Measurements from ENCODE around the gene FSIP1.

FSIP1 gene

GRCh38 chr15:39756806-39757522 is 25.7 kb downstream of the FSIP1 start:
- DNase-seq: peak; percentile 80

DNA sequence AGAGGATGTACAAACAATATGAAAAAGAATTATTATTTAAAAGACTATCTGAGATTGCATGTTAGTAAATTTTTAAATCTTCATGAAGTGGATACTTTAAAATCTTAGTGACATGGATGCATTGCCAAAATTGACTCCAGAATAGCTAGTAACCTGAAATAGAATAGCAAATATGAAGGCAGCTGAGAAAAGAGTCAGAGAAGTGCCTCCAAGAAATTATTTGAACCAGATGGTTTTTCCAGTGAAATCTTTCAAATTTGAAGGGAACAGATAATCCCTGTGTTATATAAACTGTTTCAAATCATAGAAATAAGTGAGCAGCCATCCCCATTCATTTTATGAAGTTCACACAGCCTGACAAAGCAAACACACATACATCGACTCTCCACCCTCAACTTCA is 29.6 kb downstream of the FSIP1 start:
- DNase-seq: no peak

- DNase-seq: no peak
Observed at GRCh38 chr15:39752246-39752645, 30.4 kb downstream of the FSIP1 start.

- DNase-seq: no peak
Observed at GRCh38 chr15:39748276-39748675, 34.4 kb downstream of the FSIP1 start.

GRCh38 chr15:39747326-39747725 is 35.3 kb downstream of the FSIP1 start:
- no peak for DNase-seq

DNA sequence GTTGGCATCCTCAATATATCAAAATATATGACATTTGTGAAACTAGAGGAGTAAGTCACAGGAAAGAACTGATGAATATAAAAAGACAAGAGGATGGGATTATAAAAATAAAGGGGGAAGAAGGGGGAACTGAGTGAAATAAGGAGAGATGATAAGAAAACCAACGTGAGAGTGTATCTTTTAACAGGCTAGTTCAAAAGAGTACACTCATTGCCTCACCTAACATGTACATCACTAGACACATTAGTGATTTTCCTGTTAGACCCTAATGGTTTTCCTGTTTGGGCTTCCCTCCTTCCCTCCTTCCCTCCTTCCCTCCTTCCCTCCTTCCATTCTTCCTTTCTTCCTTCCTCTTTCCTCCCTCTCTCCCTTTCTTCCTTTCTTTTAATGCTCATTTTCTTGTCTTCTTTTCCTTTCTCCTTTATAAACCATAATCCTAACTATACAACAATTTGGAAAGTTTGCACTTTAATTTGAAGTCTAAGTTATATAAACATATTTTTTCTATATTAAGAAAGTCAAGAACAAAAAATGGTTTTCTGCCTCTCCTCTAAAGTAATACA is 35.8 kb downstream of the FSIP1 start:
- no peak for DNase-seq

- DNase-seq: no peak
Observed at GRCh38 chr15:39746176-39746575, 36.5 kb downstream of the FSIP1 start.

DNA sequence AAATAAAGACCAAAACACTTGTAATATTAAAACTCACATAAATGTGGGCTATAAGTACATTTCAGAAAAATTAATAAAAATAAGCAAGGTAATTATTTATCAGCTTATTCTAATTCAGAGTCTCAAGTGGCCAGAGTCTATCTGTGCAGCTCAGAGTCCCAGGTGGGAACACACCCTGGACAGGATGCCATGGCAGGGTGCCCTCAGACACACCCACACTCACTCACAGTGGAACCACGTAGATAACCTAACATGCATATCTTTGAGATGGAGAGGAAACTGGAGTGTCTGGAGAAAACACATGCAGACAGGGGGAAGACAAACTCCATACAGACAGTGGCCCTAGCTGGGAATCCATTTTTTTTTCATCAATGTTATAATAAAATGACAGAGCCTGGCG is 37.2 kb downstream of the FSIP1 start:
- no peak for DNase-seq

DNA sequence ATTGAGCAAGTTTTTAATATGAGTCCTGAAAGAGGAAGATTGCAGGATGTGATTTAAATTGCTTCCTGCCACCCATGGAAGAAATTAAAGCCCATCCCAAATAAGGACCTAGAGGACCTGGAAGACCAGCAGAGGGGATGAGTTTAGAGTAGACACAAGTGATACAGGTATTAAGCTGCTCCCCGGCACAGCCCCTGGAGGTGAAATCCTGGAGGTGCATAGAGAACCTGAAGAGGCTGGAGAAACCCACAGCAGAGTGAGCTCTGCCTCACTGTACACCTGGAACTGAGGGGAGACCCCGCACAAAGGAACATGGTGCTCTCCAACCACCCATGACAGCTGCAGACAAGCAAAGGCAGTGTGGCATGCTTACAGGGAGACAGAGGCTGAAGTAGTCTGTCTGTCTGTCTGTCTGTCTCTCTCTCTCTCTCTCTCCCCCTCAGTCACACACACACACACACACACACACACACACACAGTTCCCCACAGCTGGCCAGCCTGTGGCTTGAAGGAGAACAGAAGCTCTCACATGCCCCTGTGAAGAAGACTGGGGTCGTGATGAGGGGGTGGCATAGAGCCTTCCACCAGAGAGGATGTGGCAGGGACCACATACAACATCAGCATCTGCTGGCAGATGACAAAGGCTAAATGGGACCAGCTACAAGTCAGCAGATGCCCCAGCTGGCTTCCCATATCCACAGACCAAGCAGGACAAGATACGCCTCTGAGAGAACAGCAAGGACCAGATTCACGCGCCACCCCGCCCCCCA is 38.1 kb downstream of the FSIP1 start:
- DNase-seq: no peak

- no peak for DNase-seq
Observed at GRCh38 chr15:39743611-39744010, 39.0 kb downstream of the FSIP1 start.

DNA sequence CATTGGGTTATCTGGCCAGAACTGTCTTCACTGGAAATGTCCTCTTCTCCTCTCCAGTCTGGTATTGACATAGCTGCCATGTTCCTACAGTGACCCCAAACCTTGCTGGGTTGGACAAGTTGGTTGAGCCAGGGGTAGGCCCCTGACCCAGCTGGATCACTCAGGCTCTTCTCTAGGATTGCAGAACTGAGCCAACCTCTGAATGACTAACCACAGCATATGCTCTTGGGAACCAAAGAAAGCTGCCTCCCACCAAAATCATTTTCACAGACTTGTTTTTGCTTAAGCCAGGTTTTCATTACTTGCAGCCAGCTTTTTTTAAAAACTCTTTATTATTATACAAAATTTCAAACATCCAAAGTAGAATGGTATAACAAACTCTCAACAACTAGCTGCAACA is 41.4 kb downstream of the FSIP1 start:
- DNase-seq: no peak

DNA sequence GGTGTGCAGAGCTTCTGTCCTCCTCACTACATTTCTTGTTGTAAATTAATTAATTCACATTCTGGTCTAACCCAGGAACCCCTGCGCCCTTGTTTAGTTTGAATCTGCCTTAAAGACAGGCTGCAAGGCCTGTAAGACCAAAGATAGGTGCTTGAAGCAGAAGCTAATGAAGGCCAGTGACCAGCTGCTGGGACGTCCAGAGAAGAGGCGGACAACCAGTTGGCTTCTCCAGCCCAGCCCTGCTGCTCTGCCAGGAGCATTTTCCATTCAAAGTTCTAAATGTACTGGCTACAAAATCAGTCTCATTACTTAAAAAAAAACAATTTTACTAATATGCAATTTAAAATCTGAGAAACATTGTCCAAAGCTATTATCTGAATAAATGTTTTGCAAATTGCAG is 43.6 kb downstream of the FSIP1 start:
- no peak for DNase-seq

- no peak for DNase-seq
Observed at GRCh38 chr15:39737196-39737550, 45.5 kb downstream of the FSIP1 start.

GRCh38 chr15:39736412-39737195 is 46.0 kb downstream of the FSIP1 start:
- peak; percentile 61 for DNase-seq

GRCh38 chr15:39735120-39735717 is 47.4 kb downstream of the FSIP1 start:
- no peak for DNase-seq

GRCh38 chr15:39731266-39731665 is 51.4 kb downstream of the FSIP1 start:
- DNase-seq: no peak

- no peak for DNase-seq
Observed at GRCh38 chr15:39730552-39730951, 52.1 kb downstream of the FSIP1 start.

GRCh38 chr15:39729500-39729899 is 53.1 kb downstream of the FSIP1 start:
- no peak for DNase-seq

DNA sequence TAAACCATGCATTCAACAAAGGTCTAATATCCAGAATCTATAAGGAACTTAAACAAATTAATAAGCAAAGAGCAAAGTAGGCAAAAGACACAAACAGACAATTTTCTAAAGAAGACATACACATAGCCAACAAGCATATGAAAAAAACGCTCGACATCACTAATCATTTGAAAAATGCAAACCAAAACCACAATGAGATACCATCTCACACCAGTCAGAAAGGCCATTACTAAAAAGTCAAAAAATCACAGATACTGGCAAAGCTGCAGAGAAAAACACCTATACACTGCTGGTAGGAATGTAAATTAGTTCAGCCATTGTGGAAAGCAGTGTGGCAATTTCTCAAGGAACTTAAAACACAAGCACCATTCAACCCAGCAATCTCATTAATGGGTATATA is 53.8 kb downstream of the FSIP1 start:
- no peak for DNase-seq

GRCh38 chr15:39721893-39722292 is 60.7 kb downstream of the FSIP1 start:
- no peak for DNase-seq

DNA sequence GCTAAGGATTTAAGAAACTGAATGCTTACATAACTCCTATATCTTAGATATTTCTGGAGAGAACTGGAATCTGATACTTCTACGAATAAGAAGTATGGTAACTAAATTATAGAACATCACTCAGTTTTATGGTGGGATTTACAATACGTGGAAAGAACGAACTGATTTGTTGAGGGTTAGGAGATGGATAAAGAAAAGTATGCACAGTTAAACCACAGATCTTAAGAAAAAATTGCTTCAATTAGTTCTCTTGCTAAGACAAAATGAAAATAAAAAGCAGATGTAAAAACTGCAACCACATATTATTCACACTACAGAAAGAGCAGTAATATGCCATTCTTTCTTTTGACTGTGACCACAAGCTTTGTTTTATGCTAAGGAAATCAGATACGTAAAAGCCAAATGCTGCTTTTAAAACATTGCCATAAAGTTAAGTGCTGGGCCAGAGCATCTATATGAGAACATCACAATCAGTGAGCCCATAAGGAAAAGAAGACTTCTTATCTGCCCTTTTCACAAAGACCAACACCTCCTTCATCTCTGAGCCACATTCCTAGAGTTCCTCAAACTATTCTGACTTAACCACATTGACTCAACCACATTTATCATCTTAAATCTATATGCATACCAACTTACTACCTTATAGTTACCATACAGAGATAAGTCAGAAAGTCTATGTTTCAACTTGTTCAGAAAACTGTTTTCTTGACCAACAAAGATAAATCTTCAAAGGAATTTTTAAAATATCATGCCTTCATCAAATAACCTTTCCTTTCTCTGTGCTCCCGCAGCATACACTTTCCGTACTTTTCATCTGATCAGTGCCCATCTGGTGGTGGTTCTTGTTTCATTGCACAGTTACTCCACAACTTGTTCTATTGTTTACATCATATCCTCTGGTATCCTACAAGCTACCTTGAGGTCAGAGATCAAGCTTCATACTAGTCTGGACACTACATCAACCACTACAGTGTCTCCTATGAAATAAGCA is 61.7 kb downstream of the FSIP1 start:
- no peak for DNase-seq

DNA sequence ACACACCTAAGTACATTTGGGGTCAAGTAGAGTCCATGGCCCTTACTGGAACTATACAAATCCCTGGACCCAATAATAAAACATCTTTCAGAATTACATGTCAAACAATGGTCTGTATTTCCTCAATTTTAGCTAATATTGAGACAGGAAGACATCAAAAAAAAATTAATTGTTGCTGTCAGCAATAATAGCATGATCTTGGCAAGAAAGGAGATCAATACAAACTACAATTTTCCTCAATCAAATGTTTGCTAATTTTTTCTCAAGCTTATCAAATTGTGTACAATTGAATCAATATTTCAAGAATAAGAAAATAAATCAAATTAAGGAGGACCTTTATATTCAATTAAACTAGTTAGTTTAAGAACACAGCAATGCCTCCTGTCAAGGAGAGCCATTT is 62.6 kb downstream of the FSIP1 start:
- DNase-seq: no peak

Data from NCI-H69 (cell line).